SK-N-MC (cell line): ENCODE measurements around the gene ATP7B.

Experiments
- EZH2 ChIP-seq: fragments of 200-600 bp; sonication (generic); IDR thresholded peaks from one replicate; pipeline ENCODE4 v1.6.1; 2017; ENCODE audit warnings: antibody characterized with exemption
- POLR2AphosphoS5 ChIP-seq: IDR thresholded peaks from 2 replicates; pipeline ENCODE4 v1.6.1; 2012; ENCODE audit warnings: mild to moderate bottlenecking, low read depth, low read length, borderline replicate concordance

- no peak for TF ChIP-seq POLR2AphosphoS5
- TF ChIP-seq EZH2: no peak
These were observed 87.2 kb downstream of the ATP7B start for GRCh38 chr13:51923983-51924539.
